ENCODE results near the gene GCGR.

Gene GCGR

DNA sequence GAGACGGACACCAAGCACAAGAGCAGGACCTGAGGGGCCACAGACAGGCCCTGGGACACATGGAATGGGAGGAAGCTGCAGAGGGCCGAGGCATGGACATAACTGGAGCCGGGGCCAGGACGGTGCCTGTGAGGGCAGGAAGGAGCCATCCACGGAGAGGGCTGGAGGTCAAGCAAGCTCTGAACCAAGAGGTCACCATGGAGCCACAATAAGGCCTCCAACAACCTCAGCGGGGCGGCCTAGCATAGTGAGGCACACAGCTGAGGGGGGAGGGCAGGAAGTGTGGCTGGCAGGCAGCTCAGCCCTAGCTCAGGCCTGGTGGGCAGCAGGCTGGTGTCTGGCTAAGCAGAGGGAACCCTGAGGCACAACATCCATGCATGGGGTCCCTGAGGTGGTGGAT, 24.7 kb downstream of the GCGR start:
- no peak overlapping the region for H3K4me3 ChIP-seq (ENCODE audit: low read depth, low read length)
- H3K36me3 ChIP-seq (ENCODE audit: control insufficient read depth in 2 of 2, insufficient read depth in 1 of 2, low read length in 2 of 2), result peaks cover 0 to 6% of the 10 kb centered on the region in 2 experiments; a peak in 2 of 3 replicates
- ChIA-PET POLR2A (interaction anchor here (1.0 to 2.0 kb wide), 3 partner anchors 38 to 196 kb away, joined by 3 to 5 read pairs (median 3); partner anchors contain the start of gene MRPL12), CTCF (interaction anchor here (0.6 to 1.0 kb wide), 2 partner anchors 94 to 97 kb away, joined by 4 to 5 read pairs; no protein-coding TSS in a partner anchor)
- H3K4me1 ChIP-seq (ENCODE audit: control insufficient read depth, insufficient read depth, low read length), result no peaks in the 10 kb centered on the region
- TF ChIP-seq ZNF830 (tag by site-specific recombination; IDR thresholded peaks at IDR 0.05; ENCODE audit: low read depth) (no peak), IKZF3 (tag by site-specific recombination; IDR thresholded peaks at IDR 0.05) (no peak), GLI4 (tag by site-specific recombination; IDR thresholded peaks at IDR 0.05) (no peak), ZNF776 (tag by site-specific recombination; IDR thresholded peaks at IDR 0.05; ENCODE audit: borderline replicate concordance) (no peak), ZNF266 (tag by site-specific recombination; IDR thresholded peaks at IDR 0.05; ENCODE audit: low read depth) (no peak), MYNN (tag by site-specific recombination; IDR thresholded peaks at IDR 0.05; ENCODE audit: borderline replicate concordance) (no peak), ZNF529 (tag by site-specific recombination; IDR thresholded peaks at IDR 0.05; ENCODE audit: insufficient replicate concordance) (no peak), ZNF223 (tag by site-specific recombination; IDR thresholded peaks at IDR 0.05) (no peak), GLIS2 (tag by site-specific recombination; IDR thresholded peaks at IDR 0.05) (no peak), ZNF155 (tag by site-specific recombination; IDR thresholded peaks at IDR 0.05) (no peak), ZNF112 (tag by site-specific recombination; IDR thresholded peaks at IDR 0.05) (no peak), ZFHX2 (tag by site-specific recombination; conservative IDR thresholded peaks at IDR 0.05) (no peak)
- TF ChIP-seq, protein P1, sequence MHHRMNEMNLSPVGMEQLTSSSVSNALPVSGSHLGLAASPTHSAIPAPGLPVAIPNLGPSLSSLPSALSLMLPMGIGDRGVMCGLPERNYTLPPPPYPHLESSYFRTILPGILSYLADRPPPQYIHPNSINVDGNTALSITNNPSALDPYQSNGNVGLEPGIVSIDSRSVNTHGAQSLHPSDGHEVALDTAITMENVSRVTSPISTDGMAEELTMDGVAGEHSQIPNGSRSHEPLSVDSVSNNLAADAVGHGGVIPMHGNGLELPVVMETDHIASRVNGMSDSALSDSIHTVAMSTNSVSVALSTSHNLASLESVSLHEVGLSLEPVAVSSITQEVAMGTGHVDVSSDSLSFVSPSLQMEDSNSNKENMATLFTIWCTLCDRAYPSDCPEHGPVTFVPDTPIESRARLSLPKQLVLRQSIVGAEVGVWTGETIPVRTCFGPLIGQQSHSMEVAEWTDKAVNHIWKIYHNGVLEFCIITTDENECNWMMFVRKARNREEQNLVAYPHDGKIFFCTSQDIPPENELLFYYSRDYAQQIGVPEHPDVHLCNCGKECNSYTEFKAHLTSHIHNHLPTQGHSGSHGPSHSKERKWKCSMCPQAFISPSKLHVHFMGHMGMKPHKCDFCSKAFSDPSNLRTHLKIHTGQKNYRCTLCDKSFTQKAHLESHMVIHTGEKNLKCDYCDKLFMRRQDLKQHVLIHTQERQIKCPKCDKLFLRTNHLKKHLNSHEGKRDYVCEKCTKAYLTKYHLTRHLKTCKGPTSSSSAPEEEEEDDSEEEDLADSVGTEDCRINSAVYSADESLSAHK (tag by site-specific recombination; IDR thresholded peaks at IDR 0.05), result no peak
- TF ChIP-seq, protein P2, sequence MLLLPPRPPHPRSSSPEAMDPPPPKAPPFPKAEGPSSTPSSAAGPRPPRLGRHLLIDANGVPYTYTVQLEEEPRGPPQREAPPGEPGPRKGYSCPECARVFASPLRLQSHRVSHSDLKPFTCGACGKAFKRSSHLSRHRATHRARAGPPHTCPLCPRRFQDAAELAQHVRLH (tag by site-specific recombination; IDR thresholded peaks at IDR 0.05), result no peak
- TF ChIP-seq, protein P3, sequence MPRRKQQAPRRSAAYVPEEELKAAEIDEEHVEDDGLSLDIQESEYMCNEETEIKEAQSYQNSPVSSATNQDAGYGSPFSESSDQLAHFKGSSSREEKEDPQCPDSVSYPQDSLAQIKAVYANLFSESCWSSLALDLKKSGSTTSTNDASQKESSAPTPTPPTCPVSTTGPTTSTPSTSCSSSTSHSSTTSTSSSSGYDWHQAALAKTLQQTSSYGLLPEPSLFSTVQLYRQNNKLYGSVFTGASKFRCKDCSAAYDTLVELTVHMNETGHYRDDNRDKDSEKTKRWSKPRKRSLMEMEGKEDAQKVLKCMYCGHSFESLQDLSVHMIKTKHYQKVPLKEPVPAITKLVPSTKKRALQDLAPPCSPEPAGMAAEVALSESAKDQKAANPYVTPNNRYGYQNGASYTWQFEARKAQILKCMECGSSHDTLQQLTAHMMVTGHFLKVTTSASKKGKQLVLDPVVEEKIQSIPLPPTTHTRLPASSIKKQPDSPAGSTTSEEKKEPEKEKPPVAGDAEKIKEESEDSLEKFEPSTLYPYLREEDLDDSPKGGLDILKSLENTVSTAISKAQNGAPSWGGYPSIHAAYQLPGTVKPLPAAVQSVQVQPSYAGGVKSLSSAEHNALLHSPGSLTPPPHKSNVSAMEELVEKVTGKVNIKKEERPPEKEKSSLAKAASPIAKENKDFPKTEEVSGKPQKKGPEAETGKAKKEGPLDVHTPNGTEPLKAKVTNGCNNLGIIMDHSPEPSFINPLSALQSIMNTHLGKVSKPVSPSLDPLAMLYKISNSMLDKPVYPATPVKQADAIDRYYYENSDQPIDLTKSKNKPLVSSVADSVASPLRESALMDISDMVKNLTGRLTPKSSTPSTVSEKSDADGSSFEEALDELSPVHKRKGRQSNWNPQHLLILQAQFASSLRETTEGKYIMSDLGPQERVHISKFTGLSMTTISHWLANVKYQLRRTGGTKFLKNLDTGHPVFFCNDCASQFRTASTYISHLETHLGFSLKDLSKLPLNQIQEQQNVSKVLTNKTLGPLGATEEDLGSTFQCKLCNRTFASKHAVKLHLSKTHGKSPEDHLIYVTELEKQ (tag by site-specific recombination; IDR thresholded peaks at IDR 0.05; ENCODE audit: borderline replicate concordance), result no peak
- TF ChIP-seq, protein P4, sequence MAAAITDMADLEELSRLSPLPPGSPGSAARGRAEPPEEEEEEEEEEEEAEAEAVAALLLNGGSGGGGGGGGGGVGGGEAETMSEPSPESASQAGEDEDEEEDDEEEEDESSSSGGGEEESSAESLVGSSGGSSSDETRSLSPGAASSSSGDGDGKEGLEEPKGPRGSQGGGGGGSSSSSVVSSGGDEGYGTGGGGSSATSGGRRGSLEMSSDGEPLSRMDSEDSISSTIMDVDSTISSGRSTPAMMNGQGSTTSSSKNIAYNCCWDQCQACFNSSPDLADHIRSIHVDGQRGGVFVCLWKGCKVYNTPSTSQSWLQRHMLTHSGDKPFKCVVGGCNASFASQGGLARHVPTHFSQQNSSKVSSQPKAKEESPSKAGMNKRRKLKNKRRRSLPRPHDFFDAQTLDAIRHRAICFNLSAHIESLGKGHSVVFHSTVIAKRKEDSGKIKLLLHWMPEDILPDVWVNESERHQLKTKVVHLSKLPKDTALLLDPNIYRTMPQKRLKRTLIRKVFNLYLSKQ (tag by site-specific recombination; IDR thresholded peaks at IDR 0.05; ENCODE audit: borderline replicate concordance), result no peak
- TF ChIP-seq, protein P5, sequence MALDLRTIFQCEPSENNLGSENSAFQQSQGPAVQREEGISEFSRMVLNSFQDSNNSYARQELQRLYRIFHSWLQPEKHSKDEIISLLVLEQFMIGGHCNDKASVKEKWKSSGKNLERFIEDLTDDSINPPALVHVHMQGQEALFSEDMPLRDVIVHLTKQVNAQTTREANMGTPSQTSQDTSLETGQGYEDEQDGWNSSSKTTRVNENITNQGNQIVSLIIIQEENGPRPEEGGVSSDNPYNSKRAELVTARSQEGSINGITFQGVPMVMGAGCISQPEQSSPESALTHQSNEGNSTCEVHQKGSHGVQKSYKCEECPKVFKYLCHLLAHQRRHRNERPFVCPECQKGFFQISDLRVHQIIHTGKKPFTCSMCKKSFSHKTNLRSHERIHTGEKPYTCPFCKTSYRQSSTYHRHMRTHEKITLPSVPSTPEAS (tag by site-specific recombination; IDR thresholded peaks at IDR 0.05), result no peak
- TF ChIP-seq, protein P6, sequence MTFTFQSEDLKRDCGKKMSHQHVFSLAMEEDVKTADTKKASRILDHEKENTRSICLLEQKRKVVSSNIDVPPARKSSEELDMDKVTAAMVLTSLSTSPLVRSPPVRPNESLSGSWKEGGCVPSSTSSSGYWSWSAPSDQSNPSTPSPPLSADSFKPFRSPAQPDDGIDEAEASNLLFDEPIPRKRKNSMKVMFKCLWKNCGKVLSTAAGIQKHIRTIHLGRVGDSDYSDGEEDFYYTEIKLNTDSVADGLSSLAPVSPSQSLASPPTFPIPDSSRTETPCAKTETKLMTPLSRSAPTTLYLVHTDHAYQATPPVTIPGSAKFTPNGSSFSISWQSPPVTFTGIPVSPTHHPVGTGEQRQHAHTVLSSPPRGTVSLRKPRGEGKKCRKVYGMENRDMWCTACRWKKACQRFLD (tag by site-specific recombination; IDR thresholded peaks at IDR 0.05), result no peak
- H3K27ac ChIP-seq (ENCODE audit: extremely low read depth, low read depth, low read length), result peak overlapping the region; percentile 41; the same call in 1 of the 2 replicates
- no peaks in the 10 kb centered on the region for H3K9me3 ChIP-seq (ENCODE audit: control insufficient read depth, insufficient read depth, low read depth, low read length)
